Trophoblast cell (in vitro differentiated cells and primary cell): Measurements from ENCODE around the gene CHST11.

Experiments used
- DNase-seq, 2 donors: peaks; one replicate each; pipeline ENCODE4 v3.0.0-alpha.2; 2016
- H2AFZ ChIP-seq: 2 replicates; pipeline ENCODE4 v1.6.1; 2013; ENCODE audit warnings: low read length, moderate library complexity, mild to moderate bottlenecking; ENCODE audit not compliant: insufficient read depth, poor library complexity
- H2AK5ac ChIP-seq: 2 replicates; pipeline ENCODE4 v1.6.1; 2013; ENCODE audit warnings: mild to moderate bottlenecking, low read length
- H2BK120ac ChIP-seq: 2 replicates; pipeline ENCODE4 v1.6.1; 2013; ENCODE audit warnings: low read length, mild to moderate bottlenecking, moderate library complexity; ENCODE audit not compliant: insufficient read depth, poor library complexity
- H2BK12ac ChIP-seq: 2 replicates; pipeline ENCODE4 v1.6.1; 2013; ENCODE audit warnings: mild to moderate bottlenecking, low read length, moderate library complexity
- H2BK5ac ChIP-seq: 2 replicates; pipeline ENCODE4 v1.6.1; 2013; ENCODE audit warnings: low read length, low read depth, moderate library complexity, mild to moderate bottlenecking; ENCODE audit not compliant: poor library complexity
- H3K14ac ChIP-seq: 2 replicates; pipeline ENCODE4 v1.6.1; 2013; ENCODE audit warnings: mild to moderate bottlenecking, low read length
- H3K18ac ChIP-seq: 2 replicates; pipeline ENCODE4 v1.6.1; 2013; ENCODE audit warnings: mild to moderate bottlenecking, low read length
- H3K23ac ChIP-seq: 2 replicates; pipeline ENCODE4 v1.6.1; 2013; ENCODE audit warnings: low read length
- H3K27ac ChIP-seq: 2 replicates; pipeline ENCODE4 v1.5.1; 2013; ENCODE audit warnings: low read depth, mild to moderate bottlenecking, inconsistent platforms, low read length, moderate library complexity
- H3K27me3 ChIP-seq: 2 replicates; pipeline ENCODE4 v1.6.1; 2013; ENCODE audit warnings: inconsistent platforms, mild to moderate bottlenecking, low read length, moderate library complexity; ENCODE audit not compliant: insufficient read depth
- H3K36me3 ChIP-seq, 2 experiments: 1 replicate in 1 of 2; 2 replicates in 1 of 2; pipeline ENCODE4 v1.6.1; 2013; ENCODE audit warnings: low read length in 2 of 2, mild to moderate bottlenecking in 2 of 2, moderate library complexity in 1 of 2; ENCODE audit not compliant: insufficient read depth in 2 of 2, control insufficient read depth in 1 of 2
- H3K4ac ChIP-seq: 2 replicates; pipeline ENCODE4 v1.6.1; 2013; ENCODE audit warnings: low read depth, mild to moderate bottlenecking, low read length, moderate library complexity
- H3K4me1 ChIP-seq, 2 experiments: 1 replicate in 1 of 2; 2 replicates in 1 of 2; pipeline ENCODE4 v1.6.1; 2013; ENCODE audit warnings: low read length in 2 of 2, mild to moderate bottlenecking in 2 of 2, moderate library complexity in 1 of 2; ENCODE audit not compliant: insufficient read depth in 2 of 2, control insufficient read depth in 1 of 2
- H3K4me2 ChIP-seq: 2 replicates; pipeline ENCODE4 v1.6.1; 2013; ENCODE audit warnings: inconsistent platforms, mild to moderate bottlenecking, low read length, moderate library complexity
- H3K4me3 ChIP-seq: 2 replicates; pipeline ENCODE4 v1.5.1; 2013; ENCODE audit warnings: mild to moderate bottlenecking, low read depth, low read length, inconsistent platforms
- H3K79me1 ChIP-seq: one replicate; pipeline ENCODE4 v1.6.1; 2013; ENCODE audit warnings: low read length
- H3K79me2 ChIP-seq: 2 replicates; pipeline ENCODE4 v1.6.1; 2013; ENCODE audit warnings: low read length, mild to moderate bottlenecking; ENCODE audit not compliant: control insufficient read depth, insufficient read depth, poor library complexity
- H3K9ac ChIP-seq: 2 replicates; pipeline ENCODE4 v1.6.1; 2013; ENCODE audit warnings: mild to moderate bottlenecking, low read length
- H3K9me3 ChIP-seq: 2 replicates; pipeline ENCODE4 v1.6.1; 2013; ENCODE audit warnings: low read depth, mild to moderate bottlenecking, control low read depth, inconsistent platforms, low read length; ENCODE audit not compliant: insufficient read depth
- H4K12ac ChIP-seq: 2 replicates; pipeline ENCODE4 v1.6.1; 2013; ENCODE audit warnings: low read depth, mild to moderate bottlenecking, low read length, moderate library complexity
- H4K8ac ChIP-seq: 2 replicates; pipeline ENCODE4 v1.6.1; 2013; ENCODE audit warnings: low read depth, mild to moderate bottlenecking, low read length, moderate library complexity
- H4K91ac ChIP-seq: one replicate; pipeline ENCODE4 v1.6.1; 2013; ENCODE audit warnings: low read depth, mild to moderate bottlenecking, low read length, moderate library complexity
- WGBS: extraction: QIAGEN DNeasy Blood & Tissue Kit; methylation state at CpG from one replicate; pipeline ENCODE4 v1.1.7; 2013; ENCODE audit warnings: missing lambda C conversion rate; ENCODE audit not compliant: insufficient read length, insufficient coverage; ENCODE audit errors: extremely low coverage; 5-methylcytosine and 5-hydroxymethylcytosine counted together

The CHST11 gene

GRCh38 chr12:104788840-104789271 is 332.1 kb downstream of the CHST11 start:
- H3K27ac ChIP-seq, result no peak overlapping the region
- no peak overlapping the region for H3K4ac ChIP-seq
- peak overlapping the region; percentile 59 for H2AFZ ChIP-seq
- no peak overlapping the region for H3K9ac ChIP-seq
- H3K4me3 ChIP-seq, result no peak overlapping the region
- peak overlapping the region; percentile 43 for H4K8ac ChIP-seq
- H3K14ac ChIP-seq, result no peak overlapping the region
- no peaks in the 10 kb centered on the region for H3K36me3 ChIP-seq
- H3K4me1 ChIP-seq, result peaks cover 0 to 5% of the 10 kb centered on the region in 2 experiments
- H3K18ac ChIP-seq, result no peak overlapping the region
- H3K4me2 ChIP-seq, result no peak overlapping the region
- H3K79me2 ChIP-seq, result no peaks in the 10 kb centered on the region
- no peaks in the 10 kb centered on the region for H3K79me1 ChIP-seq
- no peak overlapping the region for H2BK5ac ChIP-seq
- no peak overlapping the region for H2BK12ac ChIP-seq
- no peak overlapping the region for H2BK120ac ChIP-seq
- H3K27me3 ChIP-seq, result no peaks in the 10 kb centered on the region
- no peak overlapping the region for H3K23ac ChIP-seq
- no peak overlapping the region for H4K12ac ChIP-seq
- no peak overlapping the region for H2AK5ac ChIP-seq
- no peak overlapping the region for H4K91ac ChIP-seq
- DNase-seq, result no peak
- H3K9me3 ChIP-seq, result peaks cover 2% of the 10 kb centered on the region

DNA sequence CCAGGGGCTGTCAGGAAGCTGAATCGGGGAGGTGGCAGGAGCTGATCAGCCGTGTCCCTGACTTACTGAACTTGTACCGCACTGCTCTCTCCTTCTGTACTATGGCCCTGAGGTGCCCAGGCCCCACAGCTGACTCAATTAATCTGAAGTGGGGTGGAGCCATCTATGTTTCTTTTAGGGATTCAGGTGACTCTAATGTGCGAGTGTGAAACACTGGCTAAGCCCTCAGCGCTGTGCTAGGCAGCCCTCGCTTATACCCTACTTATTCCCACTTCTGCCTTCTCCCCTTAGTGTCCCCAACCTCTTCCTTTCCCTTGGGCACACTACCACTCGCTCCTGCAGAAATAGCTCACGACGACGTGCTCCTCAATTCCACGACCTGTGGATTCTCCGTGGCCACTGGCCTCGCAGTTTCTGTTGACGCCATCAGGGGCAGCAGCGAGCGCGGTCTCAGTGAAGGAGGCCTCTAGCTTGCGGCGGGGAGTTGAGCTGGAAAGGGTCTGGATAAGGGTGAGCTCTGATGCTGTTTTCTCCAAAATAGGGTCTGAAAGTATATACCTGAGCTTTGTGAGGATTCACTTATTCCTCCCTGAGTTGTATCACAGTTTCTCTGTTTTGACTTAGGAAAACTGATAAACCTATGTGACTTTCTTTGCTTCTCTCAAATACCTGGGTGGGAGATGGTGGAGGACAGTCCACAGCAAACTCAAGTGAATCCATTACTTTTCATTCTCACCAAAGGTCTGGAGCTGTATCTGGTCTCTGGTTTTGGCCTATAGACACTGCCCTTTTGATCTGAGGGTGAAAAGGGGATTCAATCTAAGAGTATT is 333.8 kb downstream of the CHST11 start:
- Histone ChIP-seq H3K4me2 (peak overlapping the region; percentile 49), H3K4me3 (no peak overlapping the region), H3K4me1 (peaks cover 0 to 5% of the 10 kb centered on the region in 2 experiments), H3K27ac (no peak overlapping the region), H3K9me3 (peaks cover 2% of the 10 kb centered on the region), H3K18ac (no peak overlapping the region), H3K36me3 (no peaks in the 10 kb centered on the region), H3K4ac (no peak overlapping the region), H4K8ac (no peak overlapping the region), H3K9ac (no peak overlapping the region), H2BK5ac (no peak overlapping the region), H3K23ac (no peak overlapping the region), H3K14ac (no peak overlapping the region), H4K91ac (no peak overlapping the region), H3K27me3 (no peaks in the 10 kb centered on the region), H3K79me2 (no peaks in the 10 kb centered on the region), H2BK120ac (no peak overlapping the region), H2BK12ac (no peak overlapping the region), H4K12ac (no peak overlapping the region), H2AK5ac (no peak overlapping the region), H2AFZ (no peak overlapping the region), H3K79me1 (no peaks in the 10 kb centered on the region)
- no CpG with 5 or more reads among the region's 19 CpGs for WGBS
- peak; percentile 10 to 70 for DNase-seq

- Histone ChIP-seq H3K79me2 (no peaks in the 10 kb centered on the region), H2BK120ac (no peak overlapping the region), H2BK5ac (no peak overlapping the region), H3K27me3 (no peaks in the 10 kb centered on the region), H4K12ac (no peak overlapping the region), H3K4me2 (no peak overlapping the region), H2BK12ac (no peak overlapping the region), H3K23ac (no peak overlapping the region), H2AK5ac (no peak overlapping the region), H3K9ac (no peak overlapping the region), H4K8ac (no peak overlapping the region), H3K27ac (no peak overlapping the region), H3K9me3 (no peaks in the 10 kb centered on the region), H3K36me3 (no peaks in the 10 kb centered on the region), H3K18ac (no peak overlapping the region), H3K4me3 (no peak overlapping the region), H3K4ac (no peak overlapping the region), H3K4me1 (peaks cover 0 to 5% of the 10 kb centered on the region in 2 experiments), H4K91ac (no peak overlapping the region), H3K14ac (no peak overlapping the region), H2AFZ (no peak overlapping the region), H3K79me1 (no peaks in the 10 kb centered on the region)
- no CpG with 5 or more reads among the region's 4 CpGs for WGBS
- DNase-seq, result no peak
Measured at GRCh38 chr12:104792570-104792969, 335.8 kb downstream of the CHST11 start.

GRCh38 chr12:104793285-104793684 is 336.5 kb downstream of the CHST11 start:
- no peak for DNase-seq
- H3K79me1 ChIP-seq, result no peaks in the 10 kb centered on the region
- no peak overlapping the region for H2AFZ ChIP-seq
- H3K18ac ChIP-seq, result no peak overlapping the region
- H3K79me2 ChIP-seq, result no peaks in the 10 kb centered on the region
- no peaks in the 10 kb centered on the region for H3K9me3 ChIP-seq
- H3K36me3 ChIP-seq, result no peaks in the 10 kb centered on the region
- no peak overlapping the region for H2BK5ac ChIP-seq
- H4K12ac ChIP-seq, result no peak overlapping the region
- H4K8ac ChIP-seq, result no peak overlapping the region
- H2AK5ac ChIP-seq, result no peak overlapping the region
- H3K27me3 ChIP-seq, result no peaks in the 10 kb centered on the region
- no peak overlapping the region for H3K14ac ChIP-seq
- H2BK12ac ChIP-seq, result no peak overlapping the region
- WGBS, result no CpG with 5 or more reads among the region's 3 CpGs
- no peak overlapping the region for H3K4me3 ChIP-seq
- H3K4ac ChIP-seq, result no peak overlapping the region
- no peak overlapping the region for H3K9ac ChIP-seq
- no peak overlapping the region for H3K4me2 ChIP-seq
- no peak overlapping the region for H2BK120ac ChIP-seq
- H4K91ac ChIP-seq, result no peak overlapping the region
- H3K27ac ChIP-seq, result no peak overlapping the region
- H3K23ac ChIP-seq, result no peak overlapping the region
- peaks cover 0 to 5% of the 10 kb centered on the region in 2 experiments for H3K4me1 ChIP-seq
